ENCODE data around the gene IL5. TPM values are rescaled to one million over a fixed set of nuclear protein-coding genes. Genes with fewer than 3 reads are reported as not detected.

The IL5 gene
- total RNA-seq, 1 donor from 2014 or later, result not detected

- TF ChIP-seq CTCF (IDR thresholded peaks at IDR 0.05), result no peak
- Histone ChIP-seq H3K4me1 (peaks cover 60% of the 10 kb centered on the region), H3K27ac (peak overlapping the region; percentile 98), H3K27me3 (ENCODE audit: low read depth) (no peaks in the 10 kb centered on the region), H3K9me3 (no peaks in the 10 kb centered on the region), H3K4me3 (peak overlapping the region; percentile 80), H3K36me3 (no peaks in the 10 kb centered on the region)
- ATAC-seq (peak; percentile 85 to 91), DNase-seq (peak; percentile 97)
- intact Hi-C loops (cut with DNase I), result no loop called here
Observed at GRCh38 chr5:132496191-132496630, 47.1 kb downstream of the IL5 start.

- intact Hi-C loops (cut with DNase I), result no loop called here
- H3K4me3 ChIP-seq, result peak overlapping the region; percentile 80
- ATAC-seq (peak; percentile 71 to 79), DNase-seq (peak; percentile 91)
- H3K4me1 ChIP-seq, result peaks cover 57% of the 10 kb centered on the region
- H3K27ac ChIP-seq, result peak overlapping the region; percentile 98
- no peak for TF ChIP-seq CTCF (IDR thresholded peaks at IDR 0.05)
- no peaks in the 10 kb centered on the region for H3K36me3 ChIP-seq
- H3K9me3 ChIP-seq, result no peaks in the 10 kb centered on the region
- no peaks in the 10 kb centered on the region for H3K27me3 ChIP-seq (ENCODE audit: low read depth)
Observed at GRCh38 chr5:132495667-132496190, 47.6 kb downstream of the IL5 start.

- Histone ChIP-seq H3K27ac (peak overlapping the region; percentile 98), H3K4me1 (peaks cover 62% of the 10 kb centered on the region), H3K4me3 (no peak overlapping the region), H3K9me3 (no peaks in the 10 kb centered on the region), H3K36me3 (peaks cover 3% of the 10 kb centered on the region), H3K27me3 (ENCODE audit: low read depth) (no peaks in the 10 kb centered on the region)
- ATAC-seq (no peak), DNase-seq (no peak)
- intact Hi-C loops (cut with DNase I), result no loop called here
- no peak for TF ChIP-seq CTCF (IDR thresholded peaks at IDR 0.05)
Observed at GRCh38 chr5:132493821-132494220, 49.5 kb downstream of the IL5 start.

- Histone ChIP-seq H3K36me3 (peaks cover 9% of the 10 kb centered on the region), H3K4me1 (peaks cover 66% of the 10 kb centered on the region), H3K9me3 (no peaks in the 10 kb centered on the region), H3K4me3 (no peak overlapping the region), H3K27ac (no peak overlapping the region), H3K27me3 (ENCODE audit: low read depth) (no peaks in the 10 kb centered on the region)
- TF ChIP-seq CTCF (IDR thresholded peaks at IDR 0.05), result no peak
- intact Hi-C loops (cut with DNase I), result no loop called here
- no peak for DNase-seq
- no peak for ATAC-seq
Observed at GRCh38 chr5:132493241-132493640, 50.1 kb downstream of the IL5 start.

GRCh38 chr5:132492386-132493125 lies 50.8 kb downstream of the IL5 start:
- intact Hi-C loops (cut with DNase I), result no loop called here
- TF ChIP-seq CTCF (IDR thresholded peaks at IDR 0.05), result no peak
- DNase-seq (no peak), ATAC-seq (no peak)
- peaks cover 66% of the 10 kb centered on the region for H3K4me1 ChIP-seq
- peak overlapping the region; percentile 99 for H3K27ac ChIP-seq
- peaks cover 15% of the 10 kb centered on the region for H3K36me3 ChIP-seq
- H3K4me3 ChIP-seq, result no peak overlapping the region
- no peaks in the 10 kb centered on the region for H3K27me3 ChIP-seq (ENCODE audit: low read depth)
- no peaks in the 10 kb centered on the region for H3K9me3 ChIP-seq

Other genes starting within 250 kb of the IL5 start
- gene SLC22A4, start 249.1 kb downstream of the IL5 start, total RNA-seq, result 8.5 TPM
- 12.6 TPM for gene SLC22A5, start 173.8 kb downstream of the IL5 start, total RNA-seq
- 81.2 TPM for gene IRF1, start 52.7 kb downstream of the IL5 start, total RNA-seq
- gene RAD50, start 13.5 kb upstream of the IL5 start, total RNA-seq, result 33.2 TPM
- not detected for gene IL13, start 114.7 kb upstream of the IL5 start, total RNA-seq
- gene IL4, start 130.5 kb upstream of the IL5 start, total RNA-seq, result not detected
- gene KIF3A, start 194.0 kb upstream of the IL5 start, total RNA-seq, result 10.8 TPM
- 1.1 TPM for gene CCNI2, start 203.9 kb upstream of the IL5 start, total RNA-seq
- gene SEPTIN8, start 233.7 kb upstream of the IL5 start, total RNA-seq, result 32.8 TPM

Data from lower lobe of right lung (tissue), 2 donors.